Measurements from ENCODE around the gene SLC2A13.
"Not testable (repeated sequence)": the region's sequence is repeated elsewhere in the genome, so short reads cannot be mapped to it uniquely, and the experiment has no call there.

The SLC2A13 gene

GRCh38 chr12:39824505-39825212 is 281.2 kb downstream of the SLC2A13 start:
- no peak overlapping the region for H3K27ac ChIP-seq
- DNase-seq, result no peak
- no peaks in the 10 kb centered on the region for H3K9me3 ChIP-seq (ENCODE audit: severe bottlenecking)
- TF ChIP-seq CTCF (IDR thresholded peaks at IDR 0.05; ENCODE audit: low read depth, low read length), result no peak
- no peaks in the 10 kb centered on the region for H3K36me3 ChIP-seq
- no peaks in the 10 kb centered on the region for H3K27me3 ChIP-seq (ENCODE audit: insufficient read depth, low read depth, severe bottlenecking)
- no peak overlapping the region for H3K4me3 ChIP-seq (ENCODE audit: low read depth, low read length)

GRCh38 chr12:39816671-39817185 is 289.2 kb downstream of the SLC2A13 start:
- no peak for TF ChIP-seq CTCF (IDR thresholded peaks at IDR 0.05; ENCODE audit: low read depth, low read length)
- no peak for DNase-seq
- Histone ChIP-seq H3K4me3 (ENCODE audit: low read depth, low read length) (no peak overlapping the region), H3K27me3 (ENCODE audit: insufficient read depth, low read depth, severe bottlenecking) (no peaks in the 10 kb centered on the region), H3K27ac (no peak overlapping the region), H3K36me3 (no peaks in the 10 kb centered on the region), H3K9me3 (ENCODE audit: severe bottlenecking) (no peaks in the 10 kb centered on the region)

GRCh38 chr12:39815746-39816145 is 290.1 kb downstream of the SLC2A13 start:
- H3K27ac ChIP-seq, result no peak overlapping the region
- DNase-seq, result no peak
- H3K36me3 ChIP-seq, result no peaks in the 10 kb centered on the region
- TF ChIP-seq CTCF (IDR thresholded peaks at IDR 0.05; ENCODE audit: low read depth, low read length), result no peak
- no peak overlapping the region for H3K4me3 ChIP-seq (ENCODE audit: low read depth, low read length)
- H3K9me3 ChIP-seq (ENCODE audit: severe bottlenecking), result no peaks in the 10 kb centered on the region
- no peaks in the 10 kb centered on the region for H3K27me3 ChIP-seq (ENCODE audit: insufficient read depth, low read depth, severe bottlenecking)

GRCh38 chr12:39814626-39815025 is 291.3 kb downstream of the SLC2A13 start:
- Histone ChIP-seq H3K36me3 (no peaks in the 10 kb centered on the region), H3K4me3 (ENCODE audit: low read depth, low read length) (no peak overlapping the region), H3K9me3 (ENCODE audit: severe bottlenecking) (no peaks in the 10 kb centered on the region), H3K27me3 (ENCODE audit: insufficient read depth, low read depth, severe bottlenecking) (no peaks in the 10 kb centered on the region), H3K27ac (no peak overlapping the region)
- DNase-seq, result no peak
- TF ChIP-seq CTCF (IDR thresholded peaks at IDR 0.05; ENCODE audit: low read depth, low read length), result no peak

GRCh38 chr12:39813776-39814175 is 292.1 kb downstream of the SLC2A13 start:
- Histone ChIP-seq H3K9me3 (ENCODE audit: severe bottlenecking) (no peaks in the 10 kb centered on the region), H3K27ac (no peak overlapping the region), H3K27me3 (ENCODE audit: insufficient read depth, low read depth, severe bottlenecking) (no peaks in the 10 kb centered on the region), H3K4me3 (ENCODE audit: low read depth, low read length) (no peak overlapping the region), H3K36me3 (no peaks in the 10 kb centered on the region)
- no peak for TF ChIP-seq CTCF (IDR thresholded peaks at IDR 0.05; ENCODE audit: low read depth, low read length)
- no peak for DNase-seq

- not testable (repeated sequence) for H3K27ac ChIP-seq; H3K4me3 ChIP-seq (ENCODE audit: low read depth, low read length); DNase-seq; H3K9me3 ChIP-seq (ENCODE audit: severe bottlenecking); H3K27me3 ChIP-seq (ENCODE audit: insufficient read depth, low read depth, severe bottlenecking); H3K36me3 ChIP-seq
Observed at GRCh38 chr12:39812456-39812855, 293.4 kb downstream of the SLC2A13 start.
